ENCODE data around the gene ARL2. TPM values are rescaled to one million over a fixed set of nuclear protein-coding genes. Genes with fewer than 3 reads are reported as not detected.

Gene ARL2
- 100 to 1,000 TPM; 101 to 260 (median 110) TPM for total RNA-seq

- H3K4me3 ChIP-seq (ENCODE audit: low read depth, poor library complexity, severe bottlenecking): peak within 1 kb of the TSS; percentile 61
- WGBS, 2 donors: 0 to 1% methylated on average over 10 to 56 of the region's 96 CpGs
- TF ChIP-seq CTCF (IDR thresholded peaks at IDR 0.05) (no peak), POLR2A (IDR thresholded peaks at IDR 0.05) (no peak)
- intact Hi-C loops (cut with DNase I; ENCODE audit: low total_unique reads): loop anchor here (10.0 kb wide), 1 partner anchor 71 kb away; the partner anchor contains the start of genes CDCA5 and ZFPL1
- DNase-seq (ENCODE audit: low spot score in 2 of 2): peak; percentile 80 to 97
Observed at GRCh38 chr11:65013888-65014725, at the start of gene ARL2. Gene ARL2, plus strand, starts transcription at chr11:65014160. Its CDS starts 48 bp downstream, at chr11:65014208.

GRCh38 chr11:64967375-64967774 lies 46.6 kb upstream of the ARL2 start:
- H3K4me3 ChIP-seq (ENCODE audit: low read depth, poor library complexity, severe bottlenecking): no peak overlapping the region
- TF ChIP-seq CTCF (IDR thresholded peaks at IDR 0.05): no peak
- no peak for TF ChIP-seq POLR2A (IDR thresholded peaks at IDR 0.05)
- no peak for DNase-seq (ENCODE audit: low spot score in 2 of 2)
- WGBS, 2 donors: 90 to 92% methylated on average over 3 of the region's 3 CpGs
- intact Hi-C loops (cut with DNase I; ENCODE audit: low total_unique reads): no loop called here

- DNase-seq (ENCODE audit: low spot score in 2 of 2): no peak
- intact Hi-C loops (cut with DNase I; ENCODE audit: low total_unique reads): no loop called here
- TF ChIP-seq POLR2A (IDR thresholded peaks at IDR 0.05) (no peak), CTCF (IDR thresholded peaks at IDR 0.05) (no peak)
- H3K4me3 ChIP-seq (ENCODE audit: low read depth, poor library complexity, severe bottlenecking): no peak overlapping the region
- WGBS, 2 donors: 27% methylated on average over 5 of the region's 5 CpGs
Observed at GRCh38 chr11:64969209-64969608, 44.8 kb upstream of the ARL2 start.

- TF ChIP-seq CTCF (IDR thresholded peaks at IDR 0.05): no peak
- TF ChIP-seq POLR2A (IDR thresholded peaks at IDR 0.05): no peak
- intact Hi-C loops (cut with DNase I; ENCODE audit: low total_unique reads): no loop called here
- H3K4me3 ChIP-seq (ENCODE audit: low read depth, poor library complexity, severe bottlenecking): no peak overlapping the region
- 52 to 56% methylated on average over 8 of the region's 8 CpGs for WGBS, 2 donors
- peak in 1 of 2 donors; percentile 17 for DNase-seq (ENCODE audit: low spot score in 2 of 2)
Observed at GRCh38 chr11:64970731-64971151, 43.2 kb upstream of the ARL2 start.

GRCh38 chr11:64971421-64972233 lies 42.3 kb upstream of the ARL2 start, which contains the start of gene MAJIN:
Gene MAJIN, minus strand, starts transcription at chr11:64972108. Its CDS starts 12,703 bp downstream, at chr11:64959405.
- no peak within 1 kb of the TSS for H3K4me3 ChIP-seq (ENCODE audit: low read depth, poor library complexity, severe bottlenecking)
- TF ChIP-seq CTCF (IDR thresholded peaks at IDR 0.05) (no peak), POLR2A (IDR thresholded peaks at IDR 0.05) (no peak)
- DNase-seq (ENCODE audit: low spot score in 2 of 2): peak; percentile 49 to 96
- 27% methylated on average over 64 to 68 of the region's 69 CpGs for WGBS, 2 donors
- intact Hi-C loops (cut with DNase I; ENCODE audit: low total_unique reads): no loop called here
